IMR-90 (cell line): ENCODE data around the gene CIITA. TPM values are rescaled to one million over a fixed set of nuclear protein-coding genes. Genes with fewer than 3 reads are reported as not detected.

Experiments
- ATAC-seq: fragments of 200-7000 bp; cut with Tn5 transposase; 2 replicates; pipeline ENCODE4 v1.9.1; 2020; ENCODE audit warnings: low read depth, mild to moderate bottlenecking, moderate library complexity
- BruUV-seq: library from RNA; stranded (reverse); fragments of 400-500 nt; replicated peaks from 2 replicates; lab custom pipeline; 2021; lab: Mats Ljungman, UMichigan
- CTCF ChIA-PET: fragments of 300-600 bp; formaldehyde crosslinking; extraction: SDS; loops from one replicate; lab custom pipeline; 2021; ENCODE audit warnings: antibody characterized with exemption; lab: Yijun Ruan, JAX
- POLR2A ChIA-PET: fragments of 300-600 bp; sonication (Branson Sonifier 250); formaldehyde crosslinking; loops from one replicate; lab custom pipeline; 2022; ENCODE audit warnings: antibody characterized with exemption; ENCODE audit not compliant: unreplicated experiment; lab: Charles Lee
- DNase-seq: peaks from one replicate; pipeline ENCODE4 v3.0.0; 2013
- H2AFZ ChIP-seq: replicated peaks from 2 replicates; pipeline ENCODE3; 2013; ENCODE audit warnings: low read length, mild to moderate bottlenecking; ENCODE audit not compliant: poor library complexity
- H2AK5ac ChIP-seq: 2 replicates; pipeline ENCODE4 v1.6.1; 2013; ENCODE audit warnings: low read depth, low read length, inconsistent platforms
- H2AK9ac ChIP-seq: replicated peaks from 2 replicates; pipeline ENCODE3; 2013; ENCODE audit warnings: mild to moderate bottlenecking, low read depth, low read length, moderate library complexity; ENCODE audit not compliant: poor library complexity
- H2BK120ac ChIP-seq: 2 replicates; pipeline ENCODE4 v1.6.1; 2013; ENCODE audit warnings: low read depth, low read length, inconsistent platforms
- H2BK15ac ChIP-seq: 3 replicates; pipeline ENCODE4 v1.6.1; 2013; ENCODE audit warnings: low read depth, low read length, inconsistent platforms
- H2BK20ac ChIP-seq: 2 replicates; pipeline ENCODE4 v1.6.1; 2013; ENCODE audit warnings: low read depth, mild to moderate bottlenecking, inconsistent platforms, low read length, moderate library complexity
- H2BK5ac ChIP-seq: 2 replicates; pipeline ENCODE4 v1.6.1; 2013; ENCODE audit warnings: mild to moderate bottlenecking, low read depth, low read length, inconsistent platforms; ENCODE audit not compliant: poor library complexity, severe bottlenecking
- H3K14ac ChIP-seq: replicated peaks from 2 replicates; pipeline ENCODE4 v1.6.1; 2013; ENCODE audit warnings: low read depth, low read length, inconsistent platforms
- H3K18ac ChIP-seq: 2 replicates; pipeline ENCODE4 v1.6.1; 2013; ENCODE audit warnings: low read depth, low read length, control low read depth
- H3K23ac ChIP-seq: 2 replicates; pipeline ENCODE4 v1.6.1; 2013; ENCODE audit warnings: low read depth, low read length, inconsistent platforms
- H3K27ac ChIP-seq: 2 replicates; pipeline ENCODE4 v1.5.1; 2013; ENCODE audit warnings: mild to moderate bottlenecking, control low read depth, low read length; ENCODE audit not compliant: insufficient read depth
- H3K27me3 ChIP-seq: 2 replicates; pipeline ENCODE4 v1.6.1; 2013; ENCODE audit warnings: low read length; ENCODE audit not compliant: control insufficient read depth, insufficient read depth
- H3K36me3 ChIP-seq: 2 replicates; pipeline ENCODE4 v1.6.1; 2013; ENCODE audit warnings: low read length, mixed read lengths; ENCODE audit not compliant: control insufficient read depth, insufficient read depth
- H3K4ac ChIP-seq: 2 replicates; pipeline ENCODE4 v1.6.1; 2013; ENCODE audit warnings: low read depth, low read length, inconsistent platforms
- H3K4me1 ChIP-seq: 2 replicates; pipeline ENCODE4 v1.6.1; 2013; ENCODE audit warnings: low read length, mixed read lengths; ENCODE audit not compliant: control insufficient read depth, insufficient read depth
- H3K4me2 ChIP-seq: 2 replicates; pipeline ENCODE4 v1.6.1; 2013; ENCODE audit warnings: low read depth, mild to moderate bottlenecking, control low read depth, low read length, moderate library complexity
- H3K4me3 ChIP-seq: 2 replicates; pipeline ENCODE4 v1.5.1; 2013; ENCODE audit warnings: low read depth, mild to moderate bottlenecking, control low read depth, low read length, moderate library complexity; ENCODE audit not compliant: insufficient read depth
- H3K56ac ChIP-seq: 2 replicates; pipeline ENCODE4 v1.6.1; 2013; ENCODE audit warnings: low read length, inconsistent platforms; ENCODE audit not compliant: insufficient read depth; ENCODE audit errors: extremely low read depth
- H3K79me1 ChIP-seq, 2 experiments: 2 replicates each; pipeline ENCODE4 v1.6.1; 2013; ENCODE audit warnings: low read length in 2 of 2, inconsistent platforms in 1 of 2, low read depth in 1 of 2
- H3K9ac ChIP-seq: 2 replicates; pipeline ENCODE4 v1.6.1; 2013; ENCODE audit warnings: low read depth, low read length, control low read depth
- H3K9me1 ChIP-seq: 2 replicates; pipeline ENCODE4 v1.6.1; 2013; ENCODE audit warnings: low read length, inconsistent platforms; ENCODE audit not compliant: insufficient read depth
- H3K9me3 ChIP-seq: 2 replicates; pipeline ENCODE4 v1.6.1; 2013; ENCODE audit warnings: low read length; ENCODE audit not compliant: control insufficient read depth, insufficient read depth
- H4K20me1 ChIP-seq: 2 replicates; pipeline ENCODE4 v1.6.1; 2013; ENCODE audit warnings: low read length, inconsistent platforms; ENCODE audit not compliant: insufficient read depth
- H4K5ac ChIP-seq: 2 replicates; pipeline ENCODE4 v1.6.1; 2013; ENCODE audit warnings: mild to moderate bottlenecking, low read depth, low read length, control low read depth
- H4K8ac ChIP-seq, 2 experiments: 2 replicates each; pipeline ENCODE4 v1.6.1; 2013; ENCODE audit warnings: low read depth in 2 of 2, low read length in 2 of 2, control low read depth in 1 of 2, inconsistent platforms in 1 of 2
- H4K91ac ChIP-seq: 2 replicates; pipeline ENCODE4 v1.6.1; 2013; ENCODE audit warnings: low read depth, low read length, inconsistent platforms; ENCODE audit not compliant: insufficient read depth
- BHLHE40 ChIP-seq: fragments of 150-350 bp; IDR thresholded peaks from 2 replicates; pipeline ENCODE4 v1.6.1; 2016; ENCODE audit warnings: mild to moderate bottlenecking, low read depth, low read length
- CEBPB ChIP-seq: IDR thresholded peaks from 2 replicates; pipeline ENCODE4 v1.6.1; 2012; ENCODE audit warnings: low read depth, low read length, improper control_type of control experiment
- CHD1 ChIP-seq: IDR thresholded peaks from 2 replicates; pipeline ENCODE4 v1.6.1; 2012; ENCODE audit warnings: low read depth, low read length, improper control_type of control experiment
- CTCF ChIP-seq: conservative IDR thresholded peaks from 2 replicates; pipeline ENCODE4 v1.5.1; 2012; ENCODE audit warnings: mild to moderate bottlenecking, low read depth, low read length, improper control_type of control experiment
- FOS ChIP-seq: fragments of 150-350 bp; IDR thresholded peaks from 2 replicates; pipeline ENCODE4 v1.6.1; 2016; ENCODE audit warnings: low read depth, low read length
- MAFK ChIP-seq: IDR thresholded peaks from 2 replicates; pipeline ENCODE4 v1.6.1; 2012; ENCODE audit warnings: low read depth, low read length, improper control_type of control experiment
- MAZ ChIP-seq: IDR thresholded peaks from 2 replicates; pipeline ENCODE4 v1.6.1; 2012; ENCODE audit warnings: low read depth, mild to moderate bottlenecking, low read length, improper control_type of control experiment, moderate library complexity, borderline replicate concordance
- MXI1 ChIP-seq: IDR thresholded peaks from 2 replicates; pipeline ENCODE4 v1.6.1; 2012; ENCODE audit warnings: low read depth, mild to moderate bottlenecking, low read length, moderate library complexity, borderline replicate concordance
- NFE2L2 ChIP-seq: fragments of 150-350 bp; IDR thresholded peaks from 2 replicates; pipeline ENCODE4 v1.6.1; 2016; ENCODE audit warnings: low read depth, mild to moderate bottlenecking, low read length
- POLR2A ChIP-seq: IDR thresholded peaks from 2 replicates; pipeline ENCODE4 v1.6.1; 2012; ENCODE audit warnings: mild to moderate bottlenecking, low read depth, low read length
- RAD21 ChIP-seq: IDR thresholded peaks from 2 replicates; pipeline ENCODE4 v1.6.1; 2012; ENCODE audit warnings: low read length, improper control_type of control experiment
- RCOR1 ChIP-seq: IDR thresholded peaks from 2 replicates; pipeline ENCODE4 v1.6.1; 2012; ENCODE audit warnings: mild to moderate bottlenecking, low read length, improper control_type of control experiment; ENCODE audit not compliant: insufficient replicate concordance
- RFX5 ChIP-seq: IDR thresholded peaks from 2 replicates; pipeline ENCODE4 v1.8.0; 2012; ENCODE audit warnings: low read depth, mild to moderate bottlenecking, low read length, moderate library complexity
- SMC3 ChIP-seq: fragments of 150-350 bp; IDR thresholded peaks from 2 replicates; pipeline ENCODE4 v1.6.1; 2016; ENCODE audit warnings: low read depth, mild to moderate bottlenecking, antibody characterized with exemption, low read length, moderate library complexity
- USF2 ChIP-seq: fragments of 150-350 bp; IDR thresholded peaks from 2 replicates; pipeline ENCODE4 v1.6.1; 2017; ENCODE audit warnings: mild to moderate bottlenecking, antibody characterized with exemption, low read length, low read depth
- WGBS, 2 experiments: methylation state at CpG; one replicate each; pipeline versions ENCODE4 v1.1.5 to v1.1.7; 2013; ENCODE audit warnings: missing lambda C conversion rate in 2 of 2; ENCODE audit not compliant: insufficient read length in 1 of 2; ENCODE audit errors: extremely low coverage in 2 of 2; 5-methylcytosine and 5-hydroxymethylcytosine counted together
- dilution Hi-C: fragments of 300-500 bp; cut with HindIII; formaldehyde crosslinking; loops from one replicate; pipeline ENCODE4 v1.14.3; 2018; ENCODE audit warnings: low sequenced_read_pairs; ENCODE audit not compliant: unreplicated experiment
- in situ Hi-C: fragments of 300-500 bp; cut with MboI; formaldehyde crosslinking; loops from 3 replicates; pipeline ENCODE4 v1.14.3; 2019; ENCODE audit warnings: low sequenced_read_pairs, inconsistent platforms, mixed read lengths
- intact Hi-C: fragments of 100-400 bp; cut with micrococcal nuclease; formaldehyde crosslinking; loops from 2 replicates; pipeline ENCODE4 v1.10.0; 2022
- polyA plus RNA-seq, 3 experiments: library from polyadenylated mRNA; depleted of rRNA; stranded (reverse); fragments of >200 nt; gene quantifications; 2 replicates each; pipeline ENCODE4 v1.2.3, GENCODE V29; 2012; ENCODE audit warnings: low replicate concordance in 1 of 3
- total RNA-seq: library from RNA; depleted of rRNA; stranded (reverse); fragments of >200 nt; gene quantifications from 2 replicates; pipeline ENCODE4 v1.2.3, GENCODE V29; 2012

The CIITA gene
- total and polyA plus RNA-seq, 2 of the 4 experiments (the other 2 are of a cell fraction): 0.10 TPM; not detected in 1

GRCh38 chr16:10865991-10866966 is 10.7 kb upstream of the CIITA start:
- H3K4ac ChIP-seq: no peak overlapping the region
- no peak overlapping the region for H3K14ac ChIP-seq
- H2AK9ac ChIP-seq: no peak overlapping the region
- ChIA-PET POLR2A (no interaction called here), CTCF (interaction anchor here (0.6 kb wide), 1 partner anchor 74 kb away, joined by 3 read pairs; no protein-coding TSS in a partner anchor)
- H3K4me2 ChIP-seq: no peak overlapping the region
- BruUV-seq: no TSS peak
- peaks cover 1% of the 10 kb centered on the region; the same call in 1 of the 2 replicates for H3K4me1 ChIP-seq
- intact Hi-C loops (no loop called here), in situ Hi-C loops (no loop called here), dilution Hi-C loops (no loop called here)
- no peak overlapping the region for H2BK5ac ChIP-seq
- H3K4me3 ChIP-seq: no peak overlapping the region
- no peak overlapping the region for H2AFZ ChIP-seq
- H3K27me3 ChIP-seq: peaks cover 4% of the 10 kb centered on the region
- ATAC-seq (no peak), DNase-seq (no peak)
- H3K23ac ChIP-seq: no peak overlapping the region
- H4K8ac ChIP-seq: no peak overlapping the region
- H2BK15ac ChIP-seq: no peak overlapping the region
- no peaks in the 10 kb centered on the region for H3K9me1 ChIP-seq
- H3K36me3 ChIP-seq: no peaks in the 10 kb centered on the region
- no peak overlapping the region for H3K9ac ChIP-seq
- no peaks in the 10 kb centered on the region for H3K79me1 ChIP-seq
- no peak overlapping the region for H4K5ac ChIP-seq
- no peak overlapping the region for H2BK20ac ChIP-seq
- no peaks in the 10 kb centered on the region for H3K9me3 ChIP-seq
- no peak overlapping the region for H4K91ac ChIP-seq
- H3K56ac ChIP-seq: no peak overlapping the region
- H3K27ac ChIP-seq: no peak overlapping the region
- H2AK5ac ChIP-seq: no peak overlapping the region
- no peaks in the 10 kb centered on the region for H4K20me1 ChIP-seq
- no peak overlapping the region for H3K18ac ChIP-seq
- 73% methylated on average over 2 of the region's 13 CpGs; no CpG with 5 or more reads in 1 of the 2 experiments for WGBS, 2 experiments
- no peak overlapping the region for H2BK120ac ChIP-seq
- TF ChIP-seq CHD1 (no peak), MAFK (no peak), BHLHE40 (no peak), USF2 (no peak), SMC3 (no peak), MAZ (no peak), RFX5 (no peak), CEBPB (no peak), CTCF (no peak), FOS (no peak), MXI1 (no peak), RCOR1 (no peak), POLR2A (no peak), RAD21 (no peak), NFE2L2 (no peak)
